Activated CD8-positive, alpha-beta T cell treated with anti-CD3 and anti-CD28 coated beads for 36 hours (primary cell): ENCODE data around the gene SKIC2. TPM values are rescaled to one million over a fixed set of nuclear protein-coding genes. Genes with fewer than 3 reads are reported as not detected.
"Not testable (repeated sequence)": the region's sequence is repeated elsewhere in the genome, so short reads cannot be mapped to it uniquely, and the experiment has no call there.

ENCODE experiments used
- ATAC-seq: fragments of 200-7000 bp; cut with Tn5 transposase; one replicate; pipeline ENCODE4 v1.10.0; 2021; ENCODE audit warnings: mild to moderate bottlenecking, moderate library complexity
- CTCF ChIA-PET: fragments of 350-600 bp; sonication (Branson Sonifier 250); formaldehyde crosslinking; loops from one replicate; lab custom pipeline; 2021; ENCODE audit warnings: antibody characterized with exemption; lab: Charles Lee
- POLR2A ChIA-PET: fragments of 350-600 bp; sonication (Branson Sonifier 250); formaldehyde crosslinking; loops from one replicate; lab custom pipeline; 2021; ENCODE audit warnings: antibody characterized with exemption; lab: Charles Lee
- DNase-seq: peaks from one replicate; pipeline ENCODE4 v3.0.0-alpha.2; 2020
- H3K27ac Mint-ChIP-seq: one replicate; pipeline ENCODE4 v1.8.0; 2021; ENCODE audit warnings: mild to moderate bottlenecking, mixed read lengths
- H3K27me3 Mint-ChIP-seq: one replicate; pipeline ENCODE4 v1.8.0; 2021; ENCODE audit warnings: mixed read lengths
- H3K36me3 Mint-ChIP-seq: one replicate; pipeline ENCODE4 v1.8.0; 2021; ENCODE audit warnings: low read depth, mixed read lengths
- H3K4me1 Mint-ChIP-seq: one replicate; pipeline ENCODE4 v1.8.0; 2021; ENCODE audit warnings: low read depth, mixed read lengths
- H3K4me3 Mint-ChIP-seq: one replicate; pipeline ENCODE4 v1.8.0; 2021; ENCODE audit warnings: mild to moderate bottlenecking, moderate library complexity, mixed read lengths
- H3K9me3 Mint-ChIP-seq: one replicate; pipeline ENCODE4 v1.8.0; 2021; ENCODE audit warnings: mixed read lengths
- intact Hi-C: fragments of 100-400 bp; cut with micrococcal nuclease; formaldehyde crosslinking; loops from one replicate; pipeline ENCODE4 v1.10.0; 2022
- total RNA-seq, 2 experiments: library from RNA; stranded (reverse); gene quantifications; one replicate each; pipeline ENCODE4 v1.2.3, GENCODE V29; 2021

The SKIC2 gene
- total RNA-seq, 2 experiments from 2014 or later = 76.5 to 77.3 TPM

GRCh38 chr6:31981744-31982143 is 22.8 kb downstream of the SKIC2 start, which contains the start of gene C4A:
Gene C4A, plus strand, starts transcription at chr6:31982057. Its CDS starts 51 bp downstream, at chr6:31982108.
- ATAC-seq, H3K27ac Mint-ChIP-seq, CTCF ChIA-PET, intact Hi-C loops, H3K36me3 Mint-ChIP-seq, H3K9me3 Mint-ChIP-seq, POLR2A ChIA-PET, H3K27me3 Mint-ChIP-seq, DNase-seq, H3K4me3 Mint-ChIP-seq: not testable (repeated sequence)
- peaks cover 13% of the 10 kb centered on the region for H3K4me1 Mint-ChIP-seq

- CTCF ChIA-PET, H3K4me3 Mint-ChIP-seq, H3K27me3 Mint-ChIP-seq, H3K4me1 Mint-ChIP-seq, H3K9me3 Mint-ChIP-seq, ATAC-seq, H3K36me3 Mint-ChIP-seq, DNase-seq, intact Hi-C loops, POLR2A ChIA-PET, H3K27ac Mint-ChIP-seq: not testable (repeated sequence)
These were observed 30.4 kb downstream of the SKIC2 start for GRCh38 chr6:31989363-31989762.

- CTCF ChIA-PET, H3K36me3 Mint-ChIP-seq, POLR2A ChIA-PET: not testable (repeated sequence)
These were observed 35.4 kb downstream of the SKIC2 start for GRCh38 chr6:31994421-31994820.

GRCh38 chr6:31996385-31996784 is 37.4 kb downstream of the SKIC2 start:
- CTCF ChIA-PET, DNase-seq, H3K27ac Mint-ChIP-seq, H3K27me3 Mint-ChIP-seq, intact Hi-C loops, POLR2A ChIA-PET, H3K4me1 Mint-ChIP-seq, H3K9me3 Mint-ChIP-seq, H3K36me3 Mint-ChIP-seq, H3K4me3 Mint-ChIP-seq, ATAC-seq: not testable (repeated sequence)

More at GRCh38 chr6:31994421-31994820, 35.4 kb downstream of the SKIC2 start:
- intact Hi-C loops, H3K4me1 Mint-ChIP-seq, DNase-seq, H3K9me3 Mint-ChIP-seq, H3K27ac Mint-ChIP-seq, H3K4me3 Mint-ChIP-seq, ATAC-seq, H3K27me3 Mint-ChIP-seq: not testable (repeated sequence)

- intact Hi-C loops, H3K4me3 Mint-ChIP-seq, ATAC-seq: not testable (repeated sequence)
These were observed 43.7 kb downstream of the SKIC2 start for GRCh38 chr6:32002546-32003268.

GRCh38 chr6:32003301-32003700 is 44.3 kb downstream of the SKIC2 start:
- POLR2A ChIA-PET, CTCF ChIA-PET, H3K27ac Mint-ChIP-seq, H3K36me3 Mint-ChIP-seq, H3K4me3 Mint-ChIP-seq, H3K4me1 Mint-ChIP-seq, intact Hi-C loops, H3K27me3 Mint-ChIP-seq, DNase-seq, H3K9me3 Mint-ChIP-seq, ATAC-seq: not testable (repeated sequence)

More at GRCh38 chr6:32002546-32003268, 43.7 kb downstream of the SKIC2 start:
- H3K27ac Mint-ChIP-seq, H3K27me3 Mint-ChIP-seq, H3K36me3 Mint-ChIP-seq, DNase-seq, POLR2A ChIA-PET, CTCF ChIA-PET, H3K9me3 Mint-ChIP-seq, H3K4me1 Mint-ChIP-seq: not testable (repeated sequence)

GRCh38 chr6:32004393-32004792 is 45.4 kb downstream of the SKIC2 start:
- H3K36me3 Mint-ChIP-seq, ATAC-seq, DNase-seq, H3K4me1 Mint-ChIP-seq, H3K27me3 Mint-ChIP-seq, CTCF ChIA-PET, H3K27ac Mint-ChIP-seq, H3K9me3 Mint-ChIP-seq, H3K4me3 Mint-ChIP-seq, intact Hi-C loops, POLR2A ChIA-PET: not testable (repeated sequence)

GRCh38 chr6:32004864-32005537 is 46.0 kb downstream of the SKIC2 start:
- H3K27me3 Mint-ChIP-seq, H3K4me3 Mint-ChIP-seq, intact Hi-C loops, H3K27ac Mint-ChIP-seq, CTCF ChIA-PET, POLR2A ChIA-PET, H3K4me1 Mint-ChIP-seq, DNase-seq, H3K36me3 Mint-ChIP-seq, H3K9me3 Mint-ChIP-seq: not testable (repeated sequence)
- peak; percentile 87 for ATAC-seq

- H3K9me3 Mint-ChIP-seq, DNase-seq, H3K36me3 Mint-ChIP-seq, H3K27me3 Mint-ChIP-seq, CTCF ChIA-PET, intact Hi-C loops, ATAC-seq, H3K4me3 Mint-ChIP-seq, H3K4me1 Mint-ChIP-seq, H3K27ac Mint-ChIP-seq: not testable (repeated sequence)
- POLR2A ChIA-PET = interaction anchor here (0.6 kb wide), 1 partner anchor 673 kb away, joined by 5 read pairs; no protein-coding TSS in a partner anchor
These were observed 46.5 kb downstream of the SKIC2 start for GRCh38 chr6:32005538-32005880.

- H3K4me1 Mint-ChIP-seq, H3K4me3 Mint-ChIP-seq, H3K27me3 Mint-ChIP-seq, H3K9me3 Mint-ChIP-seq, DNase-seq, intact Hi-C loops, H3K36me3 Mint-ChIP-seq, ATAC-seq, CTCF ChIA-PET, H3K27ac Mint-ChIP-seq: not testable (repeated sequence)
- POLR2A ChIA-PET = interaction anchor here (0.6 kb wide), 1 partner anchor 674 kb away, joined by 5 read pairs; no protein-coding TSS in a partner anchor
These were observed 47.1 kb downstream of the SKIC2 start for GRCh38 chr6:32005991-32006529.

GRCh38 chr6:32007086-32007485 is 48.1 kb downstream of the SKIC2 start:
- H3K27ac Mint-ChIP-seq, DNase-seq, intact Hi-C loops, H3K27me3 Mint-ChIP-seq, POLR2A ChIA-PET, H3K9me3 Mint-ChIP-seq, H3K4me3 Mint-ChIP-seq, H3K4me1 Mint-ChIP-seq, ATAC-seq, CTCF ChIA-PET, H3K36me3 Mint-ChIP-seq: not testable (repeated sequence)
